Mucosa of descending colon (tissue), 3 donors: ENCODE measurements around the gene PANX2. TPM values are rescaled to one million over a fixed set of nuclear protein-coding genes. Genes with fewer than 3 reads are reported as not detected.

Source experiments
- ATAC-seq: fragments of 200-7000 bp; cut with Tn5 transposase; one replicate; pipeline ENCODE4 v1.9.1; 2020; ENCODE audit warnings: mild to moderate bottlenecking, moderate library complexity
- DNase-seq, 3 donors: peaks; one replicate each; pipeline ENCODE4 v3.0.0-alpha.2; 2020
- H3K36me3 ChIP-seq: fragments of 200-600 bp; one replicate; pipeline ENCODE4 v1.8.0; 2021; ENCODE audit warnings: low read depth, mild to moderate bottlenecking
- H3K4me1 ChIP-seq: fragments of 200-600 bp; one replicate; pipeline ENCODE4 v1.8.0; 2021; ENCODE audit warnings: low read depth, mild to moderate bottlenecking
- H3K4me3 ChIP-seq: fragments of 200-600 bp; one replicate; pipeline ENCODE4 v1.8.0; 2021; ENCODE audit warnings: mild to moderate bottlenecking
- H3K9me3 ChIP-seq: fragments of 200-600 bp; one replicate; pipeline ENCODE4 v1.8.0; 2021; ENCODE audit warnings: mild to moderate bottlenecking
- intact Hi-C, 2 donors: fragments of 100-400 bp; cut with DNase I in 1 of 2; cut with micrococcal nuclease in 1 of 2; formaldehyde crosslinking; loops; one replicate each; pipeline versions ENCODE4 v1.11.0 to v1.11.1; 2022; cut with DNase I, micrococcal nuclease
- total RNA-seq, 3 donors: library from RNA; stranded (reverse); fragmentation: NEBNext Ultra II Directional in 2 of 3; extraction: Animal tissue kit (Norgen Biotek cat#: 25700) in 2 of 3; gene quantifications; one replicate each; pipeline versions ENCODE4 v1.2.1 to v1.2.4, GENCODE V29; 2021 to 2023
- TF ChIP-seq, protein P1 (sequence below): fragments of 200-600 bp; IDR thresholded peaks from one replicate; pipeline ENCODE4 v1.8.0; 2022; ENCODE audit warnings: antibody characterized with exemption, mild to moderate bottlenecking
- donor health status: DM: no; HTN: no; CAD: no; lungs with moderate emphysema.
- donor health status: DM: no; HTN: no; CAD: no.
- donor health status: DM: no; HTN: yes; CAD: no.

PANX2 gene
- total RNA-seq, 3 donors from 2014 or later = 0.44 TPM; not detected in 2

DNA sequence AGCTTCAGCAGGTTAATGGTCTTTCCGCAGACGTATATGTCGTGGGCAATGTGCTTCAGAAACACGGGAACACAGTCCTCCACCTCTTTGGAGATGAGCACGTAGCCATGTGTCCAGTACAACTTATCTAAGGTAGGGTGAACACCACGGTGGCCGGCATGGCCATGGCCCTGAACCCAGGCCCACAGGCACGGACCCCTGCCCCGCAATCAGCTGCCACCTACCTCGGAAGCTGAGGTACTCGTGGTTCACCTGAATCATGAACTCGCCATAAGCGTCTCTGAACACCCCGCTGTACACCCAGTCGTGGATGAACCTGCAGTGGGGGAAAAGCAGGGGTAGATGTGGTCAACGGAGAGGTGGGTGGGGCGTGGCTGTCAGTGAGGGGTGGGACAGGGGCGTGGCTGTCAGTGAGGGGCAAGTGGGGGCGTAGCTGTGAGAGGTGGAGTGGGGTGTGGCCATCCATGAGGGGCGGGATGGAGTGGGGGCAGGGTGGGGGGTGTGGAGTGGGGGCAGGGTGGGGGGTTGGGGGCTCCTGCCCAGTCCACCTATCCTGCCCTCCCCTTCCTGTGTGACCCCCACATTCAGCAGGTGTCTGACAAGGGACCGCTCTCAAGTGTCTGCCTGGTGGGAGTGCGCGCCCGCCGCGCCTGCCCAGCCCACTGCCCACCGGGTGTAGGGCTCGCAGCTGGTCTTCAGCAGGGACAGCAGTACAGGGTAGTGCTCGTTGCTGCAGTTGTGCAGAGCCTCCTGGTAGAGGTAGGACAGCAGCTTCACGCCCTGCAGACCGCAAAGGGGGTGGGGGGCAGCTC is 55.7 kb downstream of the PANX2 start:
- no peaks in the 10 kb centered on the region for H3K4me1 ChIP-seq
- H3K9me3 ChIP-seq = no peaks in the 10 kb centered on the region
- DNase-seq (no peak), ATAC-seq (no peak)
- TF ChIP-seq, protein P1, sequence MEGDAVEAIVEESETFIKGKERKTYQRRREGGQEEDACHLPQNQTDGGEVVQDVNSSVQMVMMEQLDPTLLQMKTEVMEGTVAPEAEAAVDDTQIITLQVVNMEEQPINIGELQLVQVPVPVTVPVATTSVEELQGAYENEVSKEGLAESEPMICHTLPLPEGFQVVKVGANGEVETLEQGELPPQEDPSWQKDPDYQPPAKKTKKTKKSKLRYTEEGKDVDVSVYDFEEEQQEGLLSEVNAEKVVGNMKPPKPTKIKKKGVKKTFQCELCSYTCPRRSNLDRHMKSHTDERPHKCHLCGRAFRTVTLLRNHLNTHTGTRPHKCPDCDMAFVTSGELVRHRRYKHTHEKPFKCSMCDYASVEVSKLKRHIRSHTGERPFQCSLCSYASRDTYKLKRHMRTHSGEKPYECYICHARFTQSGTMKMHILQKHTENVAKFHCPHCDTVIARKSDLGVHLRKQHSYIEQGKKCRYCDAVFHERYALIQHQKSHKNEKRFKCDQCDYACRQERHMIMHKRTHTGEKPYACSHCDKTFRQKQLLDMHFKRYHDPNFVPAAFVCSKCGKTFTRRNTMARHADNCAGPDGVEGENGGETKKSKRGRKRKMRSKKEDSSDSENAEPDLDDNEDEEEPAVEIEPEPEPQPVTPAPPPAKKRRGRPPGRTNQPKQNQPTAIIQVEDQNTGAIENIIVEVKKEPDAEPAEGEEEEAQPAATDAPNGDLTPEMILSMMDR = no peak
- H3K4me3 ChIP-seq = no peak overlapping the region
- H3K36me3 ChIP-seq = no peaks in the 10 kb centered on the region
- intact Hi-C loops = no loop called here

DNA sequence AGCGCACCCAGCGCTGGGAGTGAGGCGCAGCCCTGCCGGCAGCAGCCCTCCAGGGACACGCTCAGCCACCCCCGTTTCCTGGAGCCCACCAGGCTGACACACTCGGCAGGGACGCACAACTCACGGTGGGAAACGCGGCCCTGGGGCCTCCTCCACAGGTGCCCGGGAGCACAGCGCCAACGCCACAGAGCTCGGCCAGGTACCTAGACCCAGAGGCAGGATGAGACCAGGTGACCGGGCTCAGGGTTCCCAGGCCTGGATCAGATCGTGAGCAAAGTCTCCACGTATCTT is 56.3 kb downstream of the PANX2 start:
- ATAC-seq (no peak), DNase-seq (no peak)
- Histone ChIP-seq H3K9me3 (no peaks in the 10 kb centered on the region), H3K4me3 (no peak overlapping the region), H3K36me3 (no peaks in the 10 kb centered on the region), H3K4me1 (no peaks in the 10 kb centered on the region)
- intact Hi-C loops = no loop called here
- TF ChIP-seq, protein P1 = no peak

DNA sequence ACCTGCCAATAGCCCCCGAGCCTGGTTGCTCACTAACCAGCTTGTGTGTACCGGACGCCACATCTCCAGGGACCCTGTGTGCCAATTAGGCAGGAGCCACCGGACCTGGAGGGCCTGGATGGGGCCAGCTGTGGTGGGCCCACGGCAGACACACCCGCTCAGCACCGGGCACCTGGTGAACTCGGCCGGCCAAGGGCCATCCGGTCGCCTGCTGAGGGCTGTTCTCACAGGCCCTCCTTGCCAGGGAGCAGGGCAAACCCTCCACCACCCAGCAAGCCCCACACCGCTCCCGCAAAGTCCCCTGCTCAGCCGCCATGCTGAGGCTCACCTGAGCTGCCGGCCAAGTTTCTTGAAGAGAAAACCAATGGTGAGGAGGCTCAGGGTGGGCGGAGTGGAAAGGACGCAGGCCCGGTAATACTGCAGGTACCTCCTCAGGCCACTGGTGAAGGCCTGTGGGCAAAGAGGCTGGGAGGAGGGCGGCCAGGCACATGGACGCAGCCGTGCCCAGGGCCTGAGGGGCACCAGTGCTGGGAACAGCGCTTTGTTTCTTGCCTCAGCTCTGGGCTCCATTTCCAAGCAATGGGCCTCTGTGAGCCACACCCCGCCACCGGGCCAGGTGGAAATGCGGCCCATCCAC is 57.2 kb downstream of the PANX2 start:
- peak in 1 of 3 donors; percentile 37 for DNase-seq
- ATAC-seq = no peak
- intact Hi-C loops = no loop called here
- TF ChIP-seq, protein P1 = no peak
- no peaks in the 10 kb centered on the region for H3K36me3 ChIP-seq
- no peak overlapping the region for H3K4me3 ChIP-seq
- H3K9me3 ChIP-seq = no peaks in the 10 kb centered on the region
- no peaks in the 10 kb centered on the region for H3K4me1 ChIP-seq

DNA sequence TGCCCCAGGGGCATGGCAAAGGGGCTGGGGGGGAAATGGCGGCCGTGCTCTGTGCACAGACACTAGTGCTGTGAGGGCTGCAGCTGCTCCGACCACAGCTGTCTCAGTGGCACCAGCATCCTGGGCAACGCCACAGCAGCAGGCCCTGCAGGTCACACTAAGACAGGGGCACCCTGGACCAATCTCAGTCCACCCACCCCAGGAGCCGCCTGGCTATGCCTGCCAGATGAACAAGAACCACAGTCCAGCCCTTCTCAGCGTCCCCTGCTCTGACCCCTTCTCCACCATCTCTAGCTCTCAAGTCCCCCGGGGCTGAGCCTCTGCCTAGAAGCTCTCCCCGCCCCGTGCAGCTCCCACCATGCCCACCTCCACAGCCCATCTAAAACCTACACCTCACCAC is 57.8 kb downstream of the PANX2 start:
- Histone ChIP-seq H3K9me3 (no peaks in the 10 kb centered on the region), H3K4me3 (no peak overlapping the region), H3K4me1 (no peaks in the 10 kb centered on the region), H3K36me3 (no peaks in the 10 kb centered on the region)
- no peak for ATAC-seq
- TF ChIP-seq, protein P1 = no peak
- intact Hi-C loops = no loop called here
- no peak for DNase-seq

DNA sequence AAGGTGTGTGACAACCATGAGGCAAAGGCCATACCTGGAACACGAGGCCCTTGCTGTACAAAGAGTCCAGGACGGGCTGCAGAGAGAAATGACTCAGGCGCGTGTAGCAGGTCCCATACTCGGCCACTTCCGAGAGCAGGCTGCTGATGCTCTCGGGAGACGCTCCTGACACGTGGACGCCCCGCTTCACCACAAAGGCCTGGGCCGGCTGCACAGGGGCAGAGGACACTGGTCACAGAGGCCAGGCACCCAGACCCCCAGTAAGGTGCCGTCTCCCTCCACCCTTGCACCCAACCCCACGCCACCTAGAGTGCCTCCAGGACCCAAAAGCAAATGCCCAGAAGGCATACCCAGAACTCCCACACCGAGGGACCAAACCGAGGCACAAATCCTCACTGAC is 58.8 kb downstream of the PANX2 start:
- no peak for ATAC-seq
- no peak overlapping the region for H3K4me3 ChIP-seq
- no peaks in the 10 kb centered on the region for H3K36me3 ChIP-seq
- DNase-seq = no peak
- intact Hi-C loops = no loop called here
- H3K4me1 ChIP-seq = no peaks in the 10 kb centered on the region
- TF ChIP-seq, protein P1 = no peak
- no peaks in the 10 kb centered on the region for H3K9me3 ChIP-seq

Other genes with a start within 250 kb of the PANX2 start
- gene PIM3, start 210.0 kb upstream of the PANX2 start, total RNA-seq = 100 to 1,000 TPM in 1 of 3 donors, 10 to 100 TPM in 2; 56.4 to 106 (median 58.7) TPM
- under 1 TPM in 2 of 3 donors, not detected in 1; 0.09 to 0.43 TPM for gene IL17REL, start 158.0 kb upstream of the PANX2 start, total RNA-seq
- not detected for gene TTLL8, start 112.4 kb upstream of the PANX2 start, total RNA-seq
- under 1 TPM in 1 of 3 donors, not detected in 2; 0.16 TPM for gene MLC1, start 85.3 kb upstream of the PANX2 start, total RNA-seq
- gene MOV10L1, start 80.7 kb upstream of the PANX2 start, total RNA-seq = 1 to 10 TPM in 1 of 3 donors, under 1 TPM in 2; 0.29 to 1.0 (median 0.49) TPM
- gene TRABD, start 15.2 kb downstream of the PANX2 start, total RNA-seq = 10 to 100 TPM; 36.8 to 52.6 (median 42.7) TPM
- gene SELENOO, start 30.3 kb downstream of the PANX2 start, total RNA-seq = 10 to 100 TPM; 21.5 to 23.8 (median 23.1) TPM
- 10 to 100 TPM; 34.5 to 41.6 (median 40.5) TPM for gene TUBGCP6, start 74.3 kb downstream of the PANX2 start, total RNA-seq
- 10 to 100 TPM; 39.5 to 66.3 (median 47.8) TPM for gene HDAC10, start 80.5 kb downstream of the PANX2 start, total RNA-seq
- 1 to 10 TPM; 2.3 to 6.5 (median 5.2) TPM for gene MAPK12, start 91.0 kb downstream of the PANX2 start, total RNA-seq
- gene MAPK11, start 99.6 kb downstream of the PANX2 start, total RNA-seq = 1 to 10 TPM; 1.8 to 4.3 (median 3.2) TPM
- 100 to 1,000 TPM; 232 to 318 (median 250) TPM for gene PLXNB2, start 136.9 kb downstream of the PANX2 start, total RNA-seq
- gene DENND6B, start 156.3 kb downstream of the PANX2 start, total RNA-seq = 1 to 10 TPM; 2.8 to 6.3 (median 5.2) TPM
- gene PPP6R2, start 172.6 kb downstream of the PANX2 start, total RNA-seq = 10 to 100 TPM; 54.3 to 61.7 (median 58.8) TPM